ENCODE results near the gene S100Z. TPM values are rescaled to one million over a fixed set of nuclear protein-coding genes. Genes with fewer than 3 reads are reported as not detected.

The S100Z gene
- total and polyA plus RNA-seq, 2 of the 8 experiments (the other 6 are each of a cell fraction or from before 2014, with no cell fraction given) = 0.30 TPM; not detected in 1

- Histone ChIP-seq H3K9ac (replicated peaks in 1 of 4; ENCODE audit: extremely low read depth in 1 of 4, low read depth in 3 of 4, low read length in 3 of 4) (no peak overlapping the region; a peak in 2 of 7 replicates), H2BK12ac (ENCODE audit: low read depth, low read length) (peak overlapping the region; percentile 71), H3K14ac (ENCODE audit: insufficient read length) (no peak overlapping the region), H3K79me2 (ENCODE audit: control insufficient read depth in 1 of 2, insufficient read depth in 2 of 2, low read length in 2 of 2) (no peaks in the 10 kb centered on the region), H3K27me3 (replicated peaks in 1 of 4; ENCODE audit: control insufficient read depth in 3 of 4, extremely low read depth in 1 of 4, insufficient read depth in 3 of 4, low read length in 3 of 4) (peaks cover 18 to 48% (median 35%) of the 10 kb centered on the region in 4 experiments), H2AFZ (ENCODE audit: low read length) (peak overlapping the region; percentile 95), H3K56ac (replicated peaks; ENCODE audit: insufficient read length, low read depth, low read length) (no peak overlapping the region), H4K20me1 (replicated peaks in 1 of 2; ENCODE audit: control insufficient read depth in 1 of 2, insufficient read depth in 2 of 2, low read length in 2 of 2) (peaks cover 0 to 5% of the 10 kb centered on the region in 2 experiments), H3K4me2 (ENCODE audit: insufficient read depth in 1 of 2, low read depth in 2 of 2, low read length in 2 of 2) (peak overlapping the region; percentile 88 to 97), H2AK5ac (ENCODE audit: low read depth, low read length) (no peak overlapping the region), H2BK15ac (ENCODE audit: low read length) (no peak overlapping the region), H3K4ac (replicated peaks; ENCODE audit: insufficient read length, low read depth, low read length) (no peak overlapping the region), H4K5ac (ENCODE audit: insufficient read length, low read depth, low read length) (no peak overlapping the region), H2BK120ac (replicated peaks; ENCODE audit: low read depth, low read length) (peak overlapping the region; percentile 43), H3K23ac (ENCODE audit: insufficient read length) (no peak overlapping the region), H3K27ac (ENCODE audit: low read depth, low read length) (no peak overlapping the region), H3K79me1 (ENCODE audit: low read depth, low read length) (no peaks in the 10 kb centered on the region), H3K4me3 (ENCODE audit: extremely low read depth in 1 of 4, insufficient read depth in 2 of 4, low read depth in 3 of 4, low read length in 4 of 4) (peak overlapping the region; percentile 49 to 71 (median 66)), H3K9me3 (ENCODE audit: insufficient read depth in 2 of 2, low read depth in 1 of 2, low read length in 1 of 2) (no peaks in the 10 kb centered on the region), H2BK5ac (ENCODE audit: low read depth, low read length) (peak overlapping the region; percentile 16; the same call in 1 of the 2 replicates), H4K91ac (replicated peaks; ENCODE audit: insufficient read length, low read length) (no peak overlapping the region), H3K36me3 (ENCODE audit: control insufficient read depth in 2 of 4, insufficient read depth in 4 of 4, low read length in 3 of 4) (no peaks in the 10 kb centered on the region), H2BK20ac (ENCODE audit: low read length) (no peak overlapping the region), H3K4me1 (replicated peaks in 1 of 4; ENCODE audit: control insufficient read depth in 3 of 4, insufficient read depth in 4 of 4, low read length in 3 of 4) (peaks cover 0 to 4% (median 2%) of the 10 kb centered on the region in 4 experiments; a peak in 4 of 7 replicates), H3K18ac (ENCODE audit: extremely low read depth, low read length) (peak overlapping the region; percentile 78), H3K23me2 (ENCODE audit: low read depth, low read length) (peaks cover 10% of the 10 kb centered on the region), H4K8ac (ENCODE audit: extremely low read depth, insufficient read depth, low read length) (peak overlapping the region; percentile 15)
- WGBS, 2 experiments (ENCODE audit: extremely low coverage in 1 of 2, insufficient coverage in 1 of 2, insufficient read length in 1 of 2, insufficient replicate concordance in 2 of 2, low coverage in 1 of 2, low lambda C conversion rate in 2 of 2, missing lambda C conversion rate in 1 of 2) = 3% methylated on average over 39 of the region's 81 CpGs; no CpG with 5 or more reads in 1 of the 2 experiments
- ChIA-PET POLR2A (ENCODE audit: partially characterized antibody) (interaction anchor here (0.9 to 1.0 kb wide), 3 partner anchors 10 to 133 kb away, joined by 3 to 4 read pairs (median 3); partner anchors contain the start of gene ZBED3), CTCF (ENCODE audit: partially characterized antibody) (interaction anchor here (0.8 to 1.3 kb wide), 3 partner anchors 10 to 189 kb away, joined by 3 to 4 read pairs (median 3); no protein-coding TSS in a partner anchor)
- FAIRE-seq (no peak), DNase-seq (ENCODE audit: low read depth in 1 of 2, low spot score in 2 of 2) (peak in 1 of 2 experiments; percentile 72)
- no peak for TF ChIP-seq TAF7 (optimal IDR thresholded peaks at IDR 0.05; ENCODE audit: borderline replicate concordance, low read depth, low read length)
- TF ChIP-seq HDAC2 (IDR thresholded peaks at IDR 0.05; ENCODE audit: borderline replicate concordance in 1 of 2, low read depth in 2 of 2, low read length in 2 of 2) = peak in 1 of 2 experiments; percentile 22; a peak in 1 of 4 replicates
- TF ChIP-seq, protein P1, sequence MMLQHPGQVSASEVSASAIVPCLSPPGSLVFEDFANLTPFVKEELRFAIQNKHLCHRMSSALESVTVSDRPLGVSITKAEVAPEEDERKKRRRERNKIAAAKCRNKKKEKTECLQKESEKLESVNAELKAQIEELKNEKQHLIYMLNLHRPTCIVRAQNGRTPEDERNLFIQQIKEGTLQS (IDR thresholded peaks at IDR 0.05; ENCODE audit: insufficient read depth, low read depth, low read length) = no peak
- TF ChIP-seq ASH2L (IDR thresholded peaks at IDR 0.05; ENCODE audit: low read length) = peak; percentile 78
- no peak for TF ChIP-seq SP1 (IDR thresholded peaks at IDR 0.05; ENCODE audit: low read depth, low read length)
- peak in 1 of 2 experiments; percentile 8; a peak in 2 of 4 replicates for TF ChIP-seq RAD21 (IDR thresholded peaks at IDR 0.05 in 1 of 2, conservative IDR thresholded peaks at IDR 0.05 in 1 of 2; ENCODE audit: low read depth in 2 of 2, low read length in 2 of 2)
- TF ChIP-seq GABPA (IDR thresholded peaks at IDR 0.05; ENCODE audit: borderline replicate concordance, insufficient read depth, low read length) = 0 out of 2 replicates have a peak, but pooled peaks have one; percentile 16
- TF ChIP-seq EZH2 (IDR thresholded peaks at IDR 0.05; ENCODE audit: low read depth, low read length, severe bottlenecking) = peak; percentile 85
- TF ChIP-seq NRF1 (IDR thresholded peaks at IDR 0.05; ENCODE audit: low read depth, low read length) = no peak
Observed at GRCh38 chr5:76953551-76954382, 104.0 kb downstream of the S100Z start.
